IMR-90 (cell line): ENCODE data around the gene IGLL5. TPM values are rescaled to one million over a fixed set of nuclear protein-coding genes. Genes with fewer than 3 reads are reported as not detected.

Source experiments
- ATAC-seq: fragments of 200-7000 bp; cut with Tn5 transposase; 2 replicates; pipeline ENCODE4 v1.9.1; 2020; ENCODE audit warnings: low read depth, mild to moderate bottlenecking, moderate library complexity
- BruUV-seq: library from RNA; stranded (reverse); fragments of 400-500 nt; replicated peaks from 2 replicates; lab custom pipeline; 2021; lab: Mats Ljungman, UMichigan
- CTCF ChIA-PET: fragments of 300-600 bp; formaldehyde crosslinking; extraction: SDS; loops from one replicate; lab custom pipeline; 2021; ENCODE audit warnings: antibody characterized with exemption; lab: Yijun Ruan, JAX
- POLR2A ChIA-PET: fragments of 300-600 bp; sonication (Branson Sonifier 250); formaldehyde crosslinking; loops from one replicate; lab custom pipeline; 2022; ENCODE audit warnings: antibody characterized with exemption; ENCODE audit not compliant: unreplicated experiment; lab: Charles Lee
- DNase-seq: peaks from one replicate; pipeline ENCODE4 v3.0.0; 2013
- H2AFZ ChIP-seq: replicated peaks from 2 replicates; pipeline ENCODE3; 2013; ENCODE audit warnings: low read length, mild to moderate bottlenecking; ENCODE audit not compliant: poor library complexity
- H2AK5ac ChIP-seq: 2 replicates; pipeline ENCODE4 v1.6.1; 2013; ENCODE audit warnings: low read depth, low read length, inconsistent platforms
- H2AK9ac ChIP-seq: replicated peaks from 2 replicates; pipeline ENCODE3; 2013; ENCODE audit warnings: mild to moderate bottlenecking, low read depth, low read length, moderate library complexity; ENCODE audit not compliant: poor library complexity
- H2BK120ac ChIP-seq: 2 replicates; pipeline ENCODE4 v1.6.1; 2013; ENCODE audit warnings: low read depth, low read length, inconsistent platforms
- H2BK15ac ChIP-seq: 3 replicates; pipeline ENCODE4 v1.6.1; 2013; ENCODE audit warnings: low read depth, low read length, inconsistent platforms
- H2BK20ac ChIP-seq: 2 replicates; pipeline ENCODE4 v1.6.1; 2013; ENCODE audit warnings: low read depth, mild to moderate bottlenecking, inconsistent platforms, low read length, moderate library complexity
- H2BK5ac ChIP-seq: 2 replicates; pipeline ENCODE4 v1.6.1; 2013; ENCODE audit warnings: mild to moderate bottlenecking, low read depth, low read length, inconsistent platforms; ENCODE audit not compliant: poor library complexity, severe bottlenecking
- H3K14ac ChIP-seq: replicated peaks from 2 replicates; pipeline ENCODE4 v1.6.1; 2013; ENCODE audit warnings: low read depth, low read length, inconsistent platforms
- H3K18ac ChIP-seq: 2 replicates; pipeline ENCODE4 v1.6.1; 2013; ENCODE audit warnings: low read depth, low read length, control low read depth
- H3K23ac ChIP-seq: 2 replicates; pipeline ENCODE4 v1.6.1; 2013; ENCODE audit warnings: low read depth, low read length, inconsistent platforms
- H3K27ac ChIP-seq: 2 replicates; pipeline ENCODE4 v1.5.1; 2013; ENCODE audit warnings: mild to moderate bottlenecking, control low read depth, low read length; ENCODE audit not compliant: insufficient read depth
- H3K27me3 ChIP-seq: 2 replicates; pipeline ENCODE4 v1.6.1; 2013; ENCODE audit warnings: low read length; ENCODE audit not compliant: control insufficient read depth, insufficient read depth
- H3K36me3 ChIP-seq: 2 replicates; pipeline ENCODE4 v1.6.1; 2013; ENCODE audit warnings: low read length, mixed read lengths; ENCODE audit not compliant: control insufficient read depth, insufficient read depth
- H3K4ac ChIP-seq: 2 replicates; pipeline ENCODE4 v1.6.1; 2013; ENCODE audit warnings: low read depth, low read length, inconsistent platforms
- H3K4me1 ChIP-seq: 2 replicates; pipeline ENCODE4 v1.6.1; 2013; ENCODE audit warnings: low read length, mixed read lengths; ENCODE audit not compliant: control insufficient read depth, insufficient read depth
- H3K4me2 ChIP-seq: 2 replicates; pipeline ENCODE4 v1.6.1; 2013; ENCODE audit warnings: low read depth, mild to moderate bottlenecking, control low read depth, low read length, moderate library complexity
- H3K4me3 ChIP-seq: 2 replicates; pipeline ENCODE4 v1.5.1; 2013; ENCODE audit warnings: low read depth, mild to moderate bottlenecking, control low read depth, low read length, moderate library complexity; ENCODE audit not compliant: insufficient read depth
- H3K56ac ChIP-seq: 2 replicates; pipeline ENCODE4 v1.6.1; 2013; ENCODE audit warnings: low read length, inconsistent platforms; ENCODE audit not compliant: insufficient read depth; ENCODE audit errors: extremely low read depth
- H3K79me1 ChIP-seq, 2 experiments: 2 replicates each; pipeline ENCODE4 v1.6.1; 2013; ENCODE audit warnings: low read length in 2 of 2, inconsistent platforms in 1 of 2, low read depth in 1 of 2
- H3K9ac ChIP-seq: 2 replicates; pipeline ENCODE4 v1.6.1; 2013; ENCODE audit warnings: low read depth, low read length, control low read depth
- H3K9me1 ChIP-seq: 2 replicates; pipeline ENCODE4 v1.6.1; 2013; ENCODE audit warnings: low read length, inconsistent platforms; ENCODE audit not compliant: insufficient read depth
- H3K9me3 ChIP-seq: 2 replicates; pipeline ENCODE4 v1.6.1; 2013; ENCODE audit warnings: low read length; ENCODE audit not compliant: control insufficient read depth, insufficient read depth
- H4K20me1 ChIP-seq: 2 replicates; pipeline ENCODE4 v1.6.1; 2013; ENCODE audit warnings: low read length, inconsistent platforms; ENCODE audit not compliant: insufficient read depth
- H4K5ac ChIP-seq: 2 replicates; pipeline ENCODE4 v1.6.1; 2013; ENCODE audit warnings: mild to moderate bottlenecking, low read depth, low read length, control low read depth
- H4K8ac ChIP-seq, 2 experiments: 2 replicates each; pipeline ENCODE4 v1.6.1; 2013; ENCODE audit warnings: low read depth in 2 of 2, low read length in 2 of 2, control low read depth in 1 of 2, inconsistent platforms in 1 of 2
- H4K91ac ChIP-seq: 2 replicates; pipeline ENCODE4 v1.6.1; 2013; ENCODE audit warnings: low read depth, low read length, inconsistent platforms; ENCODE audit not compliant: insufficient read depth
- CEBPB ChIP-seq: IDR thresholded peaks from 2 replicates; pipeline ENCODE4 v1.6.1; 2012; ENCODE audit warnings: low read depth, low read length, improper control_type of control experiment
- CHD1 ChIP-seq: IDR thresholded peaks from 2 replicates; pipeline ENCODE4 v1.6.1; 2012; ENCODE audit warnings: low read depth, low read length, improper control_type of control experiment
- FOS ChIP-seq: fragments of 150-350 bp; IDR thresholded peaks from 2 replicates; pipeline ENCODE4 v1.6.1; 2016; ENCODE audit warnings: low read depth, low read length
- MAFK ChIP-seq: IDR thresholded peaks from 2 replicates; pipeline ENCODE4 v1.6.1; 2012; ENCODE audit warnings: low read depth, low read length, improper control_type of control experiment
- MAZ ChIP-seq: IDR thresholded peaks from 2 replicates; pipeline ENCODE4 v1.6.1; 2012; ENCODE audit warnings: low read depth, mild to moderate bottlenecking, low read length, improper control_type of control experiment, moderate library complexity, borderline replicate concordance
- NFE2L2 ChIP-seq: fragments of 150-350 bp; IDR thresholded peaks from 2 replicates; pipeline ENCODE4 v1.6.1; 2016; ENCODE audit warnings: low read depth, mild to moderate bottlenecking, low read length
- RAD21 ChIP-seq: IDR thresholded peaks from 2 replicates; pipeline ENCODE4 v1.6.1; 2012; ENCODE audit warnings: low read length, improper control_type of control experiment
- RFX5 ChIP-seq: IDR thresholded peaks from 2 replicates; pipeline ENCODE4 v1.8.0; 2012; ENCODE audit warnings: low read depth, mild to moderate bottlenecking, low read length, moderate library complexity
- WGBS, 2 experiments: methylation state at CpG; one replicate each; pipeline versions ENCODE4 v1.1.5 to v1.1.7; 2013; ENCODE audit warnings: missing lambda C conversion rate in 2 of 2; ENCODE audit not compliant: insufficient read length in 1 of 2; ENCODE audit errors: extremely low coverage in 2 of 2; 5-methylcytosine and 5-hydroxymethylcytosine counted together
- dilution Hi-C: fragments of 300-500 bp; cut with HindIII; formaldehyde crosslinking; loops from one replicate; pipeline ENCODE4 v1.14.3; 2018; ENCODE audit warnings: low sequenced_read_pairs; ENCODE audit not compliant: unreplicated experiment
- in situ Hi-C: fragments of 300-500 bp; cut with MboI; formaldehyde crosslinking; loops from 3 replicates; pipeline ENCODE4 v1.14.3; 2019; ENCODE audit warnings: low sequenced_read_pairs, inconsistent platforms, mixed read lengths
- intact Hi-C: fragments of 100-400 bp; cut with micrococcal nuclease; formaldehyde crosslinking; loops from 2 replicates; pipeline ENCODE4 v1.10.0; 2022
- polyA plus RNA-seq, 3 experiments: library from polyadenylated mRNA; depleted of rRNA; stranded (reverse); fragments of >200 nt; gene quantifications; 2 replicates each; pipeline ENCODE4 v1.2.3, GENCODE V29; 2012; ENCODE audit warnings: low replicate concordance in 1 of 3
- total RNA-seq: library from RNA; depleted of rRNA; stranded (reverse); fragments of >200 nt; gene quantifications from 2 replicates; pipeline ENCODE4 v1.2.3, GENCODE V29; 2012
- TF ChIP-seq, protein P1 (sequence below): fragments of 150-350 bp; IDR thresholded peaks from 2 replicates; pipeline ENCODE4 v1.6.1; 2017; ENCODE audit warnings: mild to moderate bottlenecking, antibody characterized with exemption, low read length, low read depth
- TF ChIP-seq, protein P2 (sequence below): conservative IDR thresholded peaks from 2 replicates; pipeline ENCODE4 v1.5.1; 2012; ENCODE audit warnings: mild to moderate bottlenecking, low read depth, low read length, improper control_type of control experiment
- TF ChIP-seq, protein P3 (sequence below): fragments of 150-350 bp; IDR thresholded peaks from 2 replicates; pipeline ENCODE4 v1.6.1; 2016; ENCODE audit warnings: low read depth, mild to moderate bottlenecking, low read length, moderate library complexity, borderline replicate concordance

IGLL5 gene
- total and polyA plus RNA-seq, 2 of the 4 experiments (the other 2 are of a cell fraction): not detected

DNA sequence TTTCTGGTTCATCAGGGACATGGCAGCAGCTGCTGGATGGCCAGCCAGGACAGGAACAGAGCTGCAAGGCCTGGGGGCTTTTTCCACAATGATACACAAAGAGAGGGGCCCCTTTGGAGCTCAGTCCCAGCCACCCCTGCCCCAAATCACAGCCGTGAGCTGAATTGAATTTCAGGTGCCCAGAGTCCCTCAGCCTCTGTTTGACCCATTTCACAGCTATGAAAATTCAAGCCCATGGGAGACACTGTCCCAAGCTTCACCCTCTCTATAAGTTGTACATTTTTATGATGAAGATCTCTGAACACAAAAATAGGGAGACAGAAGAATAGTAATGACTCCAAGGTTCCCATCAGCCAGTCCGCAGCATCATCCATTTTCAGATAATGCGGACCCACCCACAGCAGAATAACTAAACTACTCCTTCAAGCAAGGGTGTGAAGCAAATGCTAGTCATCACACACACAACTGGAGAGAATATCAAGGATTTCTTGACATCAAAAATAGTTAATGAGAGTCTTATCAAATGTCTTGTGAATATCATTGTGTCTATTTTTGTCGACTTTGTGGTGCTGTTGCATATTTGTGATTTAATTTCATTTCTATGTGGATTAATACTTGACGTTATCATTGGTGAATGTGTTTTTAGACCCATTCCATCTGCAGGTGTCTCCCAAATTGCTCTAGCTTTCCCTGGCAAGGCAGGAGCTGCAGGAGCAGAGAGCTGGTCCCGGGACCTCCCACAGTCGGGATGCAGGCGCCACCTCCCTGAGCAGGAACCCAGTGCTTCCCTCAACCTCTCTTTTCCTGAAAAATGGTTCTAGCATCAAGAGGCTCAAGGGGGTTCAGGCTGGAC is 24.7 kb downstream of the IGLL5 start (continued):
- TF ChIP-seq, protein P1, sequence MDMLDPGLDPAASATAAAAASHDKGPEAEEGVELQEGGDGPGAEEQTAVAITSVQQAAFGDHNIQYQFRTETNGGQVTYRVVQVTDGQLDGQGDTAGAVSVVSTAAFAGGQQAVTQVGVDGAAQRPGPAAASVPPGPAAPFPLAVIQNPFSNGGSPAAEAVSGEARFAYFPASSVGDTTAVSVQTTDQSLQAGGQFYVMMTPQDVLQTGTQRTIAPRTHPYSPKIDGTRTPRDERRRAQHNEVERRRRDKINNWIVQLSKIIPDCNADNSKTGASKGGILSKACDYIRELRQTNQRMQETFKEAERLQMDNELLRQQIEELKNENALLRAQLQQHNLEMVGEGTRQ: no peak

DNA sequence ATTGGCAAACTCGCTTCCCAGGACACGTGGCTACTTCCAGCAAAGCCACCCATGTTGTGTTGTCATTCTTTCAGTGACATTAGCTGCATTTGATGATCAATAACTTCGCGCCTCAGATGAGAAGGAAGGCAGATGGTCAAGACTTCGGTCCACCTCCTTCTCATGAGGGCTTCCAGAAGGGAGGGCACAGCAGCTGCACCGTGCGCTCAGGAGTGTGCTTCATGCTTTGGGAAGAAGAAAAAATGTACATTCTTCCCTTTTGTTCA is 25.3 kb downstream of the IGLL5 start:
- Histone ChIP-seq H3K36me3 (no peaks in the 10 kb centered on the region), H3K56ac (no peak overlapping the region), H2AFZ (no peak overlapping the region), H4K91ac (no peak overlapping the region), H3K9ac (no peak overlapping the region), H3K18ac (no peak overlapping the region), H4K5ac (no peak overlapping the region), H3K23ac (no peak overlapping the region), H3K4me1 (no peaks in the 10 kb centered on the region), H2BK15ac (no peak overlapping the region), H3K27me3 (peaks cover 10% of the 10 kb centered on the region), H2BK20ac (no peak overlapping the region), H3K4ac (no peak overlapping the region), H3K79me1 (no peaks in the 10 kb centered on the region), H3K4me2 (no peak overlapping the region), H4K20me1 (no peaks in the 10 kb centered on the region), H2AK9ac (no peak overlapping the region), H3K9me3 (no peaks in the 10 kb centered on the region), H2BK120ac (no peak overlapping the region), H3K9me1 (no peaks in the 10 kb centered on the region), H3K14ac (no peak overlapping the region), H2AK5ac (no peak overlapping the region), H2BK5ac (no peak overlapping the region), H3K27ac (no peak overlapping the region), H4K8ac (no peak overlapping the region), H3K4me3 (no peak overlapping the region)
- DNase-seq (no peak), ATAC-seq (no peak)
- dilution Hi-C loops (no loop called here), in situ Hi-C loops (no loop called here), intact Hi-C loops (no loop called here)
- POLR2A ChIA-PET: no interaction called here
- 0% methylated on average over 1 of the region's 7 CpGs; no CpG with 5 or more reads in 1 of the 2 experiments for WGBS, 2 experiments
- no TSS peak for BruUV-seq
- CTCF ChIA-PET: no interaction called here
- TF ChIP-seq NFE2L2: no peak
- no peak for TF ChIP-seq RFX5
- TF ChIP-seq, protein P2, sequence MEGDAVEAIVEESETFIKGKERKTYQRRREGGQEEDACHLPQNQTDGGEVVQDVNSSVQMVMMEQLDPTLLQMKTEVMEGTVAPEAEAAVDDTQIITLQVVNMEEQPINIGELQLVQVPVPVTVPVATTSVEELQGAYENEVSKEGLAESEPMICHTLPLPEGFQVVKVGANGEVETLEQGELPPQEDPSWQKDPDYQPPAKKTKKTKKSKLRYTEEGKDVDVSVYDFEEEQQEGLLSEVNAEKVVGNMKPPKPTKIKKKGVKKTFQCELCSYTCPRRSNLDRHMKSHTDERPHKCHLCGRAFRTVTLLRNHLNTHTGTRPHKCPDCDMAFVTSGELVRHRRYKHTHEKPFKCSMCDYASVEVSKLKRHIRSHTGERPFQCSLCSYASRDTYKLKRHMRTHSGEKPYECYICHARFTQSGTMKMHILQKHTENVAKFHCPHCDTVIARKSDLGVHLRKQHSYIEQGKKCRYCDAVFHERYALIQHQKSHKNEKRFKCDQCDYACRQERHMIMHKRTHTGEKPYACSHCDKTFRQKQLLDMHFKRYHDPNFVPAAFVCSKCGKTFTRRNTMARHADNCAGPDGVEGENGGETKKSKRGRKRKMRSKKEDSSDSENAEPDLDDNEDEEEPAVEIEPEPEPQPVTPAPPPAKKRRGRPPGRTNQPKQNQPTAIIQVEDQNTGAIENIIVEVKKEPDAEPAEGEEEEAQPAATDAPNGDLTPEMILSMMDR: no peak
- TF ChIP-seq, protein P1: no peak
- no peak for TF ChIP-seq CHD1
- no peak for TF ChIP-seq MAZ
- TF ChIP-seq CEBPB: no peak
- TF ChIP-seq, protein P3, sequence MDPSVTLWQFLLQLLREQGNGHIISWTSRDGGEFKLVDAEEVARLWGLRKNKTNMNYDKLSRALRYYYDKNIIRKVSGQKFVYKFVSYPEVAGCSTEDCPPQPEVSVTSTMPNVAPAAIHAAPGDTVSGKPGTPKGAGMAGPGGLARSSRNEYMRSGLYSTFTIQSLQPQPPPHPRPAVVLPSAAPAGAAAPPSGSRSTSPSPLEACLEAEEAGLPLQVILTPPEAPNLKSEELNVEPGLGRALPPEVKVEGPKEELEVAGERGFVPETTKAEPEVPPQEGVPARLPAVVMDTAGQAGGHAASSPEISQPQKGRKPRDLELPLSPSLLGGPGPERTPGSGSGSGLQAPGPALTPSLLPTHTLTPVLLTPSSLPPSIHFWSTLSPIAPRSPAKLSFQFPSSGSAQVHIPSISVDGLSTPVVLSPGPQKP: no peak
- no peak for TF ChIP-seq FOS
- TF ChIP-seq RAD21: no peak
- no peak for TF ChIP-seq MAFK
